Panc1 (cell line): ENCODE measurements around the gene GNAT3. TPM values are rescaled to one million over a fixed set of nuclear protein-coding genes. Genes with fewer than 3 reads are reported as not detected.

ENCODE experiments used
- ATAC-seq: fragments of 200-7000 bp; cut with Tn5 transposase; 2 replicates; pipeline ENCODE4 v1.9.1; 2020; ENCODE audit warnings: mild to moderate bottlenecking, moderate library complexity
- BruUV-seq: library from RNA; stranded (reverse); fragments of 400-500 nt; replicated peaks from 2 replicates; lab custom pipeline; 2021; lab: Mats Ljungman, UMichigan
- CTCF ChIA-PET: fragments of 300-600 bp; sonication (Branson Sonifier 250); formaldehyde crosslinking; loops from one replicate; lab custom pipeline; 2022; ENCODE audit warnings: antibody characterized with exemption; lab: Charles Lee
- POLR2A ChIA-PET: fragments of 300-600 bp; sonication (Branson Sonifier 250); formaldehyde crosslinking; loops from one replicate; lab custom pipeline; 2022; ENCODE audit warnings: antibody characterized with exemption; lab: Charles Lee
- DNase-seq: peaks from one replicate; pipeline ENCODE4 v3.0.0-alpha.2; 2010; ENCODE audit warnings: low read depth, low spot score
- H3K27ac ChIP-seq: 2 replicates; pipeline ENCODE4 v1.5.1; 2011; ENCODE audit warnings: mild to moderate bottlenecking, low read length, inconsistent platforms
- H3K27me3 ChIP-seq: fragments of 200-500 bp; sonication (Bioruptor generic); 2 replicates; pipeline ENCODE4 v1.6.0; 2014; ENCODE audit warnings: low read length, inconsistent platforms; ENCODE audit not compliant: control insufficient read depth, insufficient read depth
- H3K36me3 ChIP-seq: fragments of 200-500 bp; sonication (Bioruptor generic); 2 replicates; pipeline ENCODE4 v1.5.1; 2014; ENCODE audit warnings: inconsistent platforms, mild to moderate bottlenecking, low read length, moderate library complexity; ENCODE audit not compliant: control insufficient read depth, insufficient read depth
- H3K4me1 ChIP-seq: 2 replicates; pipeline ENCODE4 v1.5.1; 2011; ENCODE audit warnings: inconsistent platforms, mild to moderate bottlenecking, low read length, moderate library complexity; ENCODE audit not compliant: control insufficient read depth, insufficient read depth
- H3K4me3 ChIP-seq, 2 experiments: 2 replicates each; pipeline ENCODE4 v1.5.1; 2011 to 2012; ENCODE audit warnings: low read depth in 2 of 2, low read length in 2 of 2, mild to moderate bottlenecking in 2 of 2, inconsistent platforms in 1 of 2, moderate library complexity in 1 of 2
- H3K9me3 ChIP-seq: fragments of 200-500 bp; sonication (Bioruptor generic); 2 replicates; pipeline ENCODE4 v1.5.1; 2014; ENCODE audit warnings: low read depth, mild to moderate bottlenecking, inconsistent platforms, low read length, moderate library complexity; ENCODE audit not compliant: control insufficient read depth, insufficient read depth
- CTCF ChIP-seq: fragments of 450-650 bp; IDR thresholded peaks from 2 replicates; pipeline ENCODE4 v1.5.1; 2017; ENCODE audit warnings: mild to moderate bottlenecking
- POLR2AphosphoS5 ChIP-seq: IDR thresholded peaks from 2 replicates; pipeline ENCODE4 v1.6.1; 2012; ENCODE audit warnings: mild to moderate bottlenecking, low read depth, low read length, moderate library complexity
- REST ChIP-seq, 2 experiments: IDR thresholded peaks; 2 replicates each; pipeline ENCODE4 v1.6.1; 2011 to 2012; ENCODE audit warnings: low read depth in 2 of 2, control low read depth in 1 of 2, low read length in 1 of 2, mild to moderate bottlenecking in 1 of 2, moderate library complexity in 1 of 2; ENCODE audit not compliant: insufficient read depth in 1 of 2
- SIN3A ChIP-seq: IDR thresholded peaks from 2 replicates; pipeline ENCODE4 v1.6.1; 2012; ENCODE audit warnings: low read depth, mild to moderate bottlenecking, low read length, moderate library complexity, borderline replicate concordance; ENCODE audit not compliant: insufficient read depth
- TCF7L2 ChIP-seq: IDR thresholded peaks from 2 replicates; pipeline ENCODE4 v1.6.1; 2011; ENCODE audit warnings: mild to moderate bottlenecking, low read depth, low read length, inconsistent platforms
- in situ Hi-C: cut with HindIII; loops from 2 replicates; pipeline ENCODE4 v1.10.0; 2016; ENCODE audit warnings: low sequenced_read_pairs, low pct_unique_long_range_greater_than_20kb
- intact Hi-C: fragments of 100-400 bp; cut with micrococcal nuclease; formaldehyde crosslinking; loops from one replicate; pipeline ENCODE4 v1.10.0; 2022; ENCODE audit not compliant: unreplicated experiment
- total RNA-seq: library from RNA; stranded (reverse); gene quantifications from one replicate; pipeline ENCODE4 v1.2.1, GENCODE V29; 2021; ENCODE audit not compliant: unreplicated experiment

Gene GNAT3
- total RNA-seq, 1 experiment from 2014 or later, result not detected

- intact Hi-C loops (no loop called here), in situ Hi-C loops (no loop called here)
- POLR2A ChIA-PET, result interaction anchor here (0.6 kb wide), 1 partner anchor 11 kb away, joined by 3 read pairs; no protein-coding TSS in a partner anchor
- DNase-seq (no peak), ATAC-seq (no peak)
- TF ChIP-seq TCF7L2 (no peak), CTCF (no peak), POLR2AphosphoS5 (no peak), REST (IDR thresholded peaks at IDR 0.05; ENCODE audit: insufficient read depth in 1 of 2, low read depth in 2 of 2, low read length in 1 of 2) (no peak), SIN3A (no peak)
- CTCF ChIA-PET, result no interaction called here
- Histone ChIP-seq H3K4me3 (no peak overlapping the region), H3K27me3 (no peaks in the 10 kb centered on the region), H3K36me3 (no peaks in the 10 kb centered on the region), H3K4me1 (no peaks in the 10 kb centered on the region), H3K9me3 (no peaks in the 10 kb centered on the region), H3K27ac (no peak overlapping the region)
- no TSS peak for BruUV-seq
Observed at GRCh38 chr7:80435521-80435920, 76.3 kb downstream of the GNAT3 start.

- in situ Hi-C loops, result no loop called here
- intact Hi-C loops, result no loop called here
- Histone ChIP-seq H3K36me3 (no peaks in the 10 kb centered on the region), H3K27me3 (no peaks in the 10 kb centered on the region), H3K4me3 (no peak overlapping the region), H3K4me1 (no peaks in the 10 kb centered on the region), H3K9me3 (no peaks in the 10 kb centered on the region), H3K27ac (no peak overlapping the region)
- BruUV-seq, result no TSS peak
- no peak for DNase-seq
- POLR2A ChIA-PET, result no interaction called here
- no peak for ATAC-seq
- CTCF ChIA-PET, result no interaction called here
- TF ChIP-seq POLR2AphosphoS5 (no peak), SIN3A (no peak), TCF7L2 (no peak), CTCF (no peak), REST (IDR thresholded peaks at IDR 0.05; ENCODE audit: insufficient read depth in 1 of 2, low read depth in 2 of 2, low read length in 1 of 2) (no peak)
Observed at GRCh38 chr7:80434047-80434446, 77.8 kb downstream of the GNAT3 start.
